Hematopoietic multipotent progenitor cell treated with erythropoietin and hydrocortisone succinate and interleukin-3 and kit ligand, for 8 days (in vitro differentiated cells): ENCODE results near the gene KIF2A.

Source experiments
- DNase-seq: peaks from one replicate; pipeline ENCODE4 v3.0.0-alpha.2; 2015

Gene KIF2A

GRCh38 chr5:62296998-62297397 is 9.0 kb upstream of the KIF2A start:
- no peak for DNase-seq

GRCh38 chr5:62298118-62298517 is 7.9 kb upstream of the KIF2A start:
- no peak for DNase-seq

GRCh38 chr5:62299101-62299500 is 6.9 kb upstream of the KIF2A start:
- no peak for DNase-seq

GRCh38 chr5:62299600-62299999 is 6.4 kb upstream of the KIF2A start:
- no peak for DNase-seq

- no peak for DNase-seq
Observed at GRCh38 chr5:62305358-62305714, 670 bp upstream of the KIF2A start.

GRCh38 chr5:62306323-62306895 is 403 bp downstream of the KIF2A start:
- DNase-seq = no peak

GRCh38 chr5:62306896-62307689 is 1.1 kb downstream of the KIF2A start:
- peak; percentile 46 for DNase-seq

GRCh38 chr5:62308439-62308838 is 2.4 kb downstream of the KIF2A start:
- DNase-seq = peak; percentile 40

GRCh38 chr5:62309107-62309506 is 3.1 kb downstream of the KIF2A start:
- no peak for DNase-seq

- DNase-seq = peak; percentile 71
Observed at GRCh38 chr5:62310426-62311143, 4.6 kb downstream of the KIF2A start.

GRCh38 chr5:62312036-62312435 is 6.0 kb downstream of the KIF2A start:
- no peak for DNase-seq

- no peak for DNase-seq
Observed at GRCh38 chr5:62312674-62313073, 6.7 kb downstream of the KIF2A start.

GRCh38 chr5:62314213-62314830 is 8.3 kb downstream of the KIF2A start:
- DNase-seq = no peak

- DNase-seq = no peak
Observed at GRCh38 chr5:62315376-62316175, 9.6 kb downstream of the KIF2A start.

GRCh38 chr5:62316176-62316502 is 10.1 kb downstream of the KIF2A start:
- no peak for DNase-seq

GRCh38 chr5:62317810-62318209 is 11.8 kb downstream of the KIF2A start:
- no peak for DNase-seq

- no peak for DNase-seq
Observed at GRCh38 chr5:62322484-62322883, 16.5 kb downstream of the KIF2A start.

GRCh38 chr5:62326302-62326701 is 20.3 kb downstream of the KIF2A start:
- DNase-seq = no peak

- DNase-seq = no peak
Observed at GRCh38 chr5:62326702-62327101, 20.7 kb downstream of the KIF2A start.

GRCh38 chr5:62327138-62328053 is 21.4 kb downstream of the KIF2A start:
- DNase-seq = peak; percentile 52

GRCh38 chr5:62328772-62329491 is 22.9 kb downstream of the KIF2A start:
- DNase-seq = no peak
